Measurements from ENCODE around the gene RAB23. TPM values are rescaled to one million over a fixed set of nuclear protein-coding genes. Genes with fewer than 3 reads are reported as not detected.

RAB23 gene
- total and polyA plus RNA-seq, 2 of the 8 experiments (the other 6 are each of a cell fraction or from before 2014, with no cell fraction given), result 6.5 to 17.2 TPM

- no peaks in the 10 kb centered on the region for H3K4me1 ChIP-seq (replicated peaks in 1 of 4; ENCODE audit: control insufficient read depth in 3 of 4, insufficient read depth in 4 of 4, low read length in 3 of 4)
- H2BK5ac ChIP-seq (ENCODE audit: low read depth, low read length), result no peak overlapping the region
- H3K4me2 ChIP-seq (ENCODE audit: insufficient read depth in 1 of 2, low read depth in 2 of 2, low read length in 2 of 2), result no peak overlapping the region
- H4K5ac ChIP-seq (ENCODE audit: insufficient read length, low read depth, low read length), result no peak overlapping the region
- H2BK120ac ChIP-seq (replicated peaks; ENCODE audit: low read depth, low read length), result no peak overlapping the region
- no peak overlapping the region for H3K18ac ChIP-seq (ENCODE audit: extremely low read depth, low read length)
- no peaks in the 10 kb centered on the region for H3K23me2 ChIP-seq (ENCODE audit: low read depth, low read length)
- no peak overlapping the region for H3K27ac ChIP-seq (ENCODE audit: low read depth, low read length)
- POLR2A ChIA-PET (ENCODE audit: partially characterized antibody), result no interaction called here
- 0 out of 2 replicates have a peak overlapping the region, but pooled peaks have one; percentile 38 for H2AFZ ChIP-seq (ENCODE audit: low read length)
- H3K14ac ChIP-seq (ENCODE audit: insufficient read length), result no peak overlapping the region
- H4K8ac ChIP-seq (ENCODE audit: extremely low read depth, insufficient read depth, low read length), result no peak overlapping the region
- 75% methylated on average over 3 of the region's 3 CpGs; no CpG with 5 or more reads in 1 of the 2 experiments for WGBS, 2 experiments (ENCODE audit: extremely low coverage in 1 of 2, insufficient coverage in 1 of 2, insufficient read length in 1 of 2, insufficient replicate concordance in 2 of 2, low coverage in 1 of 2, low lambda C conversion rate in 2 of 2, missing lambda C conversion rate in 1 of 2)
- no peak overlapping the region for H3K4ac ChIP-seq (replicated peaks; ENCODE audit: insufficient read length, low read depth, low read length)
- H3K9ac ChIP-seq (replicated peaks in 1 of 4; ENCODE audit: extremely low read depth in 1 of 4, low read depth in 3 of 4, low read length in 3 of 4), result no peak overlapping the region
- H3K36me3 ChIP-seq (ENCODE audit: control insufficient read depth in 2 of 4, insufficient read depth in 4 of 4, low read length in 3 of 4), result no peaks in the 10 kb centered on the region
- no peak overlapping the region for H4K91ac ChIP-seq (replicated peaks; ENCODE audit: insufficient read length, low read length)
- no peak overlapping the region for H2BK12ac ChIP-seq (ENCODE audit: low read depth, low read length)
- no peak overlapping the region for H2BK15ac ChIP-seq (ENCODE audit: low read length)
- H3K9me3 ChIP-seq (ENCODE audit: insufficient read depth in 2 of 2, low read depth in 1 of 2, low read length in 1 of 2), result no peaks in the 10 kb centered on the region
- no peaks in the 10 kb centered on the region for H3K27me3 ChIP-seq (replicated peaks in 1 of 4; ENCODE audit: control insufficient read depth in 3 of 4, extremely low read depth in 1 of 4, insufficient read depth in 3 of 4, low read length in 3 of 4)
- no peak for DNase-seq (ENCODE audit: low read depth in 1 of 2, low spot score in 2 of 2)
- no peak overlapping the region for H2AK5ac ChIP-seq (ENCODE audit: low read depth, low read length)
- H3K79me1 ChIP-seq (ENCODE audit: low read depth, low read length), result no peaks in the 10 kb centered on the region
- no peak overlapping the region for H2BK20ac ChIP-seq (ENCODE audit: low read length)
- no peak overlapping the region for H3K4me3 ChIP-seq (ENCODE audit: extremely low read depth in 1 of 4, insufficient read depth in 2 of 4, low read depth in 3 of 4, low read length in 4 of 4)
- H3K23ac ChIP-seq (ENCODE audit: insufficient read length), result no peak overlapping the region
- H3K79me2 ChIP-seq (ENCODE audit: control insufficient read depth in 1 of 2, insufficient read depth in 2 of 2, low read length in 2 of 2), result no peaks in the 10 kb centered on the region
- H3K56ac ChIP-seq (replicated peaks; ENCODE audit: insufficient read length, low read depth, low read length), result no peak overlapping the region
- CTCF ChIA-PET (ENCODE audit: partially characterized antibody), result interaction anchor here (1.0 to 1.9 kb wide), 4 partner anchors 51 to 349 kb away, joined by 3 to 6 read pairs (median 4); partner anchors contain the start of gene PRIM2
- H4K20me1 ChIP-seq (replicated peaks in 1 of 2; ENCODE audit: control insufficient read depth in 1 of 2, insufficient read depth in 2 of 2, low read length in 2 of 2), result no peaks in the 10 kb centered on the region
- FAIRE-seq, result no peak
- no peak for TF ChIP-seq HDAC6 (IDR thresholded peaks at IDR 0.05; ENCODE audit: low read depth, low read length)
- no peak for TF ChIP-seq JUN (IDR thresholded peaks at IDR 0.05; ENCODE audit: low read depth, low read length)
- no peak for TF ChIP-seq ZNF274 (IDR thresholded peaks at IDR 0.05; ENCODE audit: borderline replicate concordance, extremely low read depth, low read length)
- TF ChIP-seq TCF12 (IDR thresholded peaks at IDR 0.05; ENCODE audit: low read depth, low read length), result no peak
- TF ChIP-seq RBBP5 (IDR thresholded peaks at IDR 0.05; ENCODE audit: borderline replicate concordance, low read depth, low read length), result no peak
- no peak for TF ChIP-seq MAFK (IDR thresholded peaks at IDR 0.05; ENCODE audit: low read depth, low read length)
- no peak for TF ChIP-seq E2F6 (IDR thresholded peaks at IDR 0.05)
- TF ChIP-seq CBX5 (IDR thresholded peaks at IDR 0.05; ENCODE audit: low read depth, low read length), result no peak
- TF ChIP-seq SUZ12 (IDR thresholded peaks at IDR 0.05; ENCODE audit: low read length), result no peak
- TF ChIP-seq KDM1A (IDR thresholded peaks at IDR 0.05; ENCODE audit: borderline replicate concordance, low read length), result no peak
- TF ChIP-seq CREB1 (IDR thresholded peaks at IDR 0.05), result no peak
- no peak for TF ChIP-seq BRCA1 (IDR thresholded peaks at IDR 0.05; ENCODE audit: low read depth, low read length)
- TF ChIP-seq TAF1 (IDR thresholded peaks at IDR 0.05; ENCODE audit: low read depth, low read length), result no peak
Measured at GRCh38 chr6:57262901-57263694, 41.0 kb upstream of the RAB23 start.
